ENCODE results near the gene MORN5. TPM values are rescaled to one million over a fixed set of nuclear protein-coding genes. Genes with fewer than 3 reads are reported as not detected.

The MORN5 gene
- polyA plus RNA-seq, 3 donors: 1.9 to 3.0 (median 2.7) TPM

- no peak for DNase-seq (ENCODE audit: extremely low read depth in 1 of 11, low read depth in 9 of 11, low spot score in 4 of 11)
Measured at GRCh38 chr9:122246666-122247065, 87.0 kb downstream of the MORN5 start.

- no peak for DNase-seq (ENCODE audit: extremely low read depth in 1 of 11, low read depth in 9 of 11, low spot score in 4 of 11)
Measured at GRCh38 chr9:122248448-122248865, 88.7 kb downstream of the MORN5 start.

Other genes with a start within 250 kb of the MORN5 start
- gene TTLL11, start 66.6 kb upstream of the MORN5 start, polyA plus RNA-seq (ENCODE audit: insufficient read length in 3 of 3): 1 to 10 TPM; 6.8 to 8.5 (median 6.9) TPM
- 10 to 100 TPM; 71.7 to 90.3 (median 79.6) TPM for gene NDUFA8, start 129 bp upstream of the MORN5 start, polyA plus RNA-seq (ENCODE audit: insufficient read length in 3 of 3)
- gene LHX6, start 69.0 kb downstream of the MORN5 start, polyA plus RNA-seq (ENCODE audit: insufficient read length in 3 of 3): 1 to 10 TPM; 3.4 to 4.5 (median 3.5) TPM
- gene RBM18, start 104.9 kb downstream of the MORN5 start, polyA plus RNA-seq (ENCODE audit: insufficient read length in 3 of 3): 10 to 100 TPM; 30.7 to 33.1 (median 32.3) TPM
- gene MRRF, start 105.0 kb downstream of the MORN5 start, polyA plus RNA-seq (ENCODE audit: insufficient read length in 3 of 3): 10 to 100 TPM; 38.2 to 51.4 (median 46.7) TPM
- gene PTGS1, start 211.1 kb downstream of the MORN5 start, polyA plus RNA-seq (ENCODE audit: insufficient read length in 3 of 3): 1 to 10 TPM; 3.3 to 7.1 (median 4.4) TPM

Data from renal cortex interstitium (tissue), 11 donors.